ENCODE data around the gene ZNF451. TPM values are rescaled to one million over a fixed set of nuclear protein-coding genes. Genes with fewer than 3 reads are reported as not detected.
"Not testable (repeated sequence)": the region's sequence is repeated elsewhere in the genome, so short reads cannot be mapped to it uniquely, and the experiment has no call there.

ZNF451 gene
- total RNA-seq, 1 experiment from 2014 or later, result 35.2 TPM

DNA sequence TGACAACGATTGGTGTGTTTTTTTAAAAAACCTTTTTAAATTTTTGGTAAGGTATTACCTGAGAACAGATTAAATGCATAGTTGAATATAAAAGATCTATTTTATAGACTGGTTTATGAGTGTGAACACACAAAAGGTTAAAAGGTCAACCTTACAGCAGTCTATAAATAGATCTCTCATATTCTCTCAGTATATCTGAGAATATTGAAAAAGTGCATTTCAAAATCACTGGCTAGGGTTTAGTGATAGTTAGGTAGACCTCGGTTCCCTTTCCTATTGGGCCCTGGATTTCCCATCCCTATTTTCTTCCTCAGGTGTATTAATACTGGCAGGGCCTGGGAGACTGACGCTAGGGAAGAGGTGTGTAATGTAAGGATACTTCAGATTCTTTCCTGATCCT lies 723 bp upstream of the ZNF451 start:
- no peak for DNase-seq (ENCODE audit: low spot score)
- in situ Hi-C loops (cut with HindIII; ENCODE audit: low sequenced_read_pairs), result no loop called here

DNA sequence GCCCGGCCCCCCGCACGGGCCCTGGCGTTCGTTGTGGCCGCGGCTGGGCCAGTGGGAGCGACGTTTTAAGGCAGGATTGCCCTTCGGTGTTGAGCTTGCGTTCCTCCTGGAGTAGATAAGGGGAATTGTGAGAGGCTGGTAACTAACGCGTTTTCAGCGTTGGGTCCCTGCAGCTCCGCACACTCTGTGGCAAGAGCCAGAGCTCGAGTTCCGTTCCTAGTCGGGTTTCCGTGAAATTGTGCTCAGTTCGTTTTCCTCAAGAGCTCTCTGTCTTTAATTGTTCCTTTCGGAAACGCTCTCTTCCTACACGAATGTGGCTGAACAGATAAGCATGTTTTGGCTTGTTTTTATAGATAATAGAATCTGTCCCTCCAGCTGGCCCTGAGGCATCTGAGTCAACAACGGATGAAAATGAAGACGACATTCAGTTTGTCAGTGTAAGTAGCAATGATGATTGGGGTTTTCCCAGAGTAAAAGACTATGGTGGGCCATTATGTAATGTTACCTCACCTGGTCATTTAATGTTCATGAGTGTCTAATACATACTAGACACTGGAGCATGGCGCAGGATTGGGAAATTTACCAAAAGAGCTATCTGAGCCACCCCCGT lies 575 bp downstream of the ZNF451 start:
- in situ Hi-C loops (cut with HindIII; ENCODE audit: low sequenced_read_pairs), result not testable (repeated sequence)

DNA sequence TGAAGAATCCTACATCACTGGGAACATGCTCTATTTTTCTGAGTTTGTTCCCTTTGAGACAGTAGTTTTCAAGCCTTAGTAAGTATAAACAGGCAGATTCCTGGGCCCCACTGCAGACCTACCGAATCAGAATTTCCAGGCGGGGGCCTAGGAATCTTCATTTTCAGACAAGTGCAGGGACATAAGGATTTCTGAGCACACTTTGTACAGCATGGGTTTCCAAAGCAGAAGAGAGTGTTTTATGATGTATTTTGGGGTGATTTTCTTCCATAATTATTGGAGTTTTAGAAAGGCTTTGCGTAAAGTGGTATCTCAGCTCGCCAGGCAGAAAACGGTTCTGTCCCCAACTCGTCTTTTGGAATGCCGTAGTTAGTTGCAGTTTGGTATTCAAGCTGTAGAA lies 1.4 kb downstream of the ZNF451 start:
- in situ Hi-C loops (cut with HindIII; ENCODE audit: low sequenced_read_pairs); DNase-seq (ENCODE audit: low spot score): not testable (repeated sequence)

More for the DNA sequence above, 575 bp downstream of the ZNF451 start:
- DNase-seq (ENCODE audit: low spot score), result not testable (repeated sequence)

DNA sequence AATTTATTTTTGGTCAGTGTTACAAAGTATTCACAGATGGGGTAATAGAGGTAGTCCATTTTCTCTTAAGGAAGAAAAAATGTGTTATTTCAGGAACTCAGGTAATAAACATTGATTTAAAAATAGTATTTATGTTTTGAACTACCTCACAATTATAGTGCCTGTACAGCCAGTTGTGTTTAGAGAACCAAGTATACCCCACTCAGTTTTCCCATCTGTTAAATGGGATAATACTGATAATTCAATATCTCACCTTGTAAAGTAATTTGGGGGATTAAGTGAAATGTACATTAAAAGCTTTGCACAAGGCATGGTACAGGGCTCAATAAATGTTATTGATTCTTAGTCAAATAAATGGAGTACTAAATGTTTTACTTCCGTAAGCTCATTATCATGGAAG lies 4.7 kb downstream of the ZNF451 start:
- DNase-seq (ENCODE audit: low spot score), result no peak
- in situ Hi-C loops (cut with HindIII; ENCODE audit: low sequenced_read_pairs), result no loop called here

DNA sequence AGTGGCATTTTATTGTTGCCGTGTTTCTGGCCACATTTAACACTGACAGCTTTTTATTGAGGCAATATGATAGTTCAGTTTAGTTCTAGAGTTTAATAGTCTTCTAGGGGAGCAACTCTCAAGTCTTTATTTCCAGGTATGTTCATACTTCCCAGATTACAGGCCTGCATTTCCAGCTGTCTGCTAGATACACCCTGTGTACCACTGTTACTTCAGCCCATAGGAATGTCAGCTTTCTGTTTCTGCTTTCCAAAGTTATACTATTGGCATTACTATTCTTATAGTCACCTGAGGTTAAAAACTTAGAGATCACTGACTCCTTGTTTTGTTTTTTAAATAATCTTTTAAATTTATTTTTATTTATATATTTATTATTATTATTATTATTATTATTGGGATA lies 7.6 kb downstream of the ZNF451 start:
- in situ Hi-C loops (cut with HindIII; ENCODE audit: low sequenced_read_pairs), result no loop called here
- DNase-seq (ENCODE audit: low spot score), result no peak

GRCh38 chr6:57102976-57103375 lies 13.0 kb downstream of the ZNF451 start:
- in situ Hi-C loops (cut with HindIII; ENCODE audit: low sequenced_read_pairs), result no loop called here
- DNase-seq (ENCODE audit: low spot score), result no peak

- no peak for DNase-seq (ENCODE audit: low spot score)
- in situ Hi-C loops (cut with HindIII; ENCODE audit: low sequenced_read_pairs), result no loop called here
Observed at GRCh38 chr6:57104336-57104735, 14.3 kb downstream of the ZNF451 start.

DNA sequence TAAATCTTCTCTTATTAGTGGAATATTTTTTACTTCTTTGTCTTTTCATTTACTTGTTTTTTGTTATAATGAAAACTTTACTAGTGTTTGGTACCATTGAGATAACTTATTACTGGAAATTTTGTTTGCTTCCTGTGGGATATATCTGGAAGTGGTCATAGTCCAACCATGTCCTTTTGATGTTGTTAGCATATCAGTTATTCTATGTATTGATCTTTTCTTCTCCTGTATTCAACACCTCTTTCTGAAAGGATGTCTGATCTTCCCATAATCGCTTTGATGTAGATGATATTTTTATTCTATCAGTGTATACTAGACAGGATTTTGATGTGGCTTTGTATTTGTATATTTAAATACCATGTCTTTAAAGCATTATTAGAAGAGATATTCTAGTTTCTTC lies 17.0 kb downstream of the ZNF451 start:
- in situ Hi-C loops (cut with HindIII; ENCODE audit: low sequenced_read_pairs), result no loop called here
- DNase-seq (ENCODE audit: low spot score), result no peak

GRCh38 chr6:57108691-57109090 lies 18.7 kb downstream of the ZNF451 start:
- no peak for DNase-seq (ENCODE audit: low spot score)
- in situ Hi-C loops (cut with HindIII; ENCODE audit: low sequenced_read_pairs), result no loop called here

DNA sequence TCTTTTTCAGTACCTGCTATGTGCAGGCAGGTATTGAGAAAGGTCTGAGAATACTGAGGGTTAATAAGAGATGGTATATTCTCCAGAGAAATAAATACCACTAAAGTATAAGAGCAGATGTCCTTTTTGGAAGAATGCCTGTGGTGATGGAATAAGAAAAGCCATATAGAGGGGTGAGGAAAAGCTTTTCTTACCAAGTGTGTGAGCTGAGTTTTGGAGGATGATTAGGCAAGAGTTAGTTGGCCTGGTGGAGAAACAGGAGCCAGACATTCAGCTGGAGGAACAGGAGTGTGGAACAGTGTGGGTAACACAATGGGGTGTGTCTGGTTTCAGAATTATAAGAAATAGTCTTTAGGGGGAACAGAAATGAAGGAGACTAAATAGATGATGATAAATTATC lies 19.9 kb downstream of the ZNF451 start:
- in situ Hi-C loops (cut with HindIII; ENCODE audit: low sequenced_read_pairs), result no loop called here
- DNase-seq (ENCODE audit: low spot score), result no peak

DNA sequence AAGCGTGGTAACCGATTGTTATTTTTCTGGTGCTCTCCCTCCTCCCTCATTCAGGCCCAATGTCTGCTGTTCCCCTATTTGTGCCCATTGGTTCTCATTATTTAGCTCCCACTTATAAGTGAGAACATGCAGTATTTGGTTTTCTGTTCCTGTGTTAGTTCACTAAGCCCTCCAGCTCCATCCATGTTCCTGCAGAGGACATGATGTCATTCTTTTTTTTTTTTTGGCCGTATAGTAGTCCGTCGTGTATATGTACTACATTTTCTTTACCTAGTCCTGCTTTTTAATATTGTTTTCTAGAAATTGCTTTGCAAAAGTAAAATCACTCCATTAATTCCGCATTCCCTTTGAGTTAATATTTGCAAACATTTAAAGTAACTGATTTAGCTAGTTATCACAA lies 23.1 kb downstream of the ZNF451 start:
- DNase-seq (ENCODE audit: low spot score), result no peak
- in situ Hi-C loops (cut with HindIII; ENCODE audit: low sequenced_read_pairs), result no loop called here

DNA sequence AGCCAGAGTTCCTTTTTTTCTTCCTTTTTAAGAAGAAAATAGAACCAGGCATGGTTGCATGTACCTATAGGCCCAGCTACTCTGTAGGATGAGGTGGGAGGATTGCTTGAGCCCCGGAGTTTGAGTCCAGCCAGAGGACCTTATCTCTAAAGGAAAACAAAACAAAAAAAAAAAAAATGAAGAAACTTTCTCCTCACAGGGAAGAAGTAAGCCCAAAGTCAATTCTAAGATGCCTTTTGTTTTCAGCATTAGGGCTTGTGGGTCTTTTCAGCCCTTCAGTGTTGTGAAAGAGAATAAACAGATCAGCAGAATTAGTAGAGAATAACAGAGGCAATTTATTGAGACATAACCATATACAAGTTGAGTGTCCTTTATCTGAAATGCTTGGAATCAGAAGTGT lies 26.8 kb downstream of the ZNF451 start:
- no peak for DNase-seq (ENCODE audit: low spot score)
- in situ Hi-C loops (cut with HindIII; ENCODE audit: low sequenced_read_pairs), result no loop called here

DNA sequence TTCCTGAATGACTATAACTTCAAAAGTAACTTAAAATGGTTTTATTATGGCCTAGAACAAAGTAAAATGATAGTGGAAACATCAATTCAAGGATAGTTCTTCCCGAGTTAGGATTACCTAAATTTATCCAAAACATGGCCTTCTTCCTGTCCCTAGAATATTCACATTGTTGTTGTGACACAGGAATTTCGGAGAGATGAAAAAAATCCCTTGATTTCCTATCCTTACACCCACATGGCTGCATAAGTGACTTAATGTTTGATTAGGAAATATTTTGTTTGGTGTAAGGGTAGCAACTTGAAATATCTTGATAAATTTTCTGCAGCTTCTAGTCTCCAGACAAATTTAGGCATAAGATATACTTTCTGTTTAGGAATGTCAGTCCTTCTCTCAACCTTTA lies 27.8 kb downstream of the ZNF451 start:
- DNase-seq (ENCODE audit: low spot score), result no peak
- in situ Hi-C loops (cut with HindIII; ENCODE audit: low sequenced_read_pairs), result no loop called here

DNA sequence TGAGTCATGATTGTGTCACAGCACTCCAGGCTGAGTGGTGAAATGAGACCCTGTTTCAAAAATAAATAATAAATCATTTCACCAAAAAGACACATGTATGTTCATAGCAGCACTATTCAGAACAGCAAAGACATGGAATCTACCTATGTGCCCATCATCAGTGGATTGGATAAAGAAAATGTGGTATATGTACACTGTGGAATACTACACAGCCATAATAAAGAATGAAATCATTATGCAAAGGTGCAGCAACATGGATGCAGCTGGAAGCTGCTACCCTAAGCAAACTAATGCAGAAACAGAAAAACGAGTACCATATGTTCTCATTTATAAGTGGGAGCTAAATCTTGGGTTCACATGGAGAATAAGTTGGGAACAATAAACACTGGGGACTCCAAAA lies 33.1 kb downstream of the ZNF451 start:
- DNase-seq (ENCODE audit: low spot score), result no peak

GRCh38 chr6:57127763-57128162 lies 37.8 kb downstream of the ZNF451 start:
- in situ Hi-C loops (cut with HindIII; ENCODE audit: low sequenced_read_pairs), result no loop called here
- DNase-seq (ENCODE audit: low spot score), result no peak

More for the DNA sequence above, 33.1 kb downstream of the ZNF451 start:
- in situ Hi-C loops (cut with HindIII; ENCODE audit: low sequenced_read_pairs), result no loop called here

DNA sequence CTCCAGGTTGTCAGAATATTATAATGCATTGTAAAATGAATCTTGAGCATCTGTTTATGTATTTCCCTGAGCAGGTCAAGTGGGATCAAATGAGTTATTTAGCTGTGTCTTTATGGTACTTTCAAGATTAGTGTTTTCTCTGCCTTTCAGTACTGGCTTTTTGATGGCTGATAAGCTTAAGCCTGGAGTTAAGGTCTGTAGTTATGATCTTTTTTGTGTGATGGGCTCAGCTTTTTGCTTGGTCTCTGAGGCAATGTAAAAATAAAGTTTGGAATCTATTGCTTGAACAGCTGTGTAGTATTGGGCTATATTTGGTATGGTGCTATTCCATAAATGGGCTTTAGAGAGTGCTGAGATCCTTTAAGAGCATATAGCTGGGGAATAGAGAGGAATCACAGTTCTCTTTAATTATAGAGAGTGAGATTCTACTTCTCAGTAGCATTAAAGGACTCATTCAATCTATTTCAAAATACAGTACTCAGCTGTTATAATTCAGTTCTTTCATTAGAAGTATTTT lies 40.7 kb downstream of the ZNF451 start:
- in situ Hi-C loops (cut with HindIII; ENCODE audit: low sequenced_read_pairs), result no loop called here
- DNase-seq (ENCODE audit: low spot score), result no peak

- DNase-seq (ENCODE audit: low spot score), result no peak
- in situ Hi-C loops (cut with HindIII; ENCODE audit: low sequenced_read_pairs), result no loop called here
Observed at GRCh38 chr6:57134954-57135353, 45.0 kb downstream of the ZNF451 start.

GRCh38 chr6:57135885-57136284 lies 45.9 kb downstream of the ZNF451 start:
- DNase-seq (ENCODE audit: low spot score), result no peak
- in situ Hi-C loops (cut with HindIII; ENCODE audit: low sequenced_read_pairs), result no loop called here

- in situ Hi-C loops (cut with HindIII; ENCODE audit: low sequenced_read_pairs), result no loop called here
- DNase-seq (ENCODE audit: low spot score), result no peak
Observed at GRCh38 chr6:57137350-57137749, 47.4 kb downstream of the ZNF451 start.

- no peak for DNase-seq (ENCODE audit: low spot score)
- in situ Hi-C loops (cut with HindIII; ENCODE audit: low sequenced_read_pairs), result no loop called here
Observed at GRCh38 chr6:57138026-57138425, 48.0 kb downstream of the ZNF451 start.

- DNase-seq (ENCODE audit: low spot score), result no peak
- in situ Hi-C loops (cut with HindIII; ENCODE audit: low sequenced_read_pairs), result no loop called here
Observed at GRCh38 chr6:57141451-57142177, 51.6 kb downstream of the ZNF451 start.

Measured in G401 (cell line).